GM18861 (cell line): ENCODE results near the gene FAM219A.
"Not testable (repeated sequence)": the region's sequence is repeated elsewhere in the genome, so short reads cannot be mapped to it uniquely, and the experiment has no call there.

Source experiments
- ATAC-seq: cut with Tn5 transposase; IDR thresholded peaks from one replicate; pipeline ENCODE4 v1.9.1; 2021; ENCODE audit not compliant: unreplicated experiment

Gene FAM219A

GRCh38 chr9:34363619-34364351 lies 94.6 kb downstream of the FAM219A start:
- no peak for ATAC-seq

GRCh38 chr9:34362614-34363214 lies 95.7 kb downstream of the FAM219A start:
- ATAC-seq, result no peak

- not testable (repeated sequence) for ATAC-seq
Measured at GRCh38 chr9:34352957-34353356, 105.4 kb downstream of the FAM219A start.

GRCh38 chr9:34352122-34352652 lies 106.2 kb downstream of the FAM219A start:
- not testable (repeated sequence) for ATAC-seq

- no peak for ATAC-seq
Measured at GRCh38 chr9:34349324-34349723, 109.0 kb downstream of the FAM219A start.
